ENCODE data around the gene EGFL6. TPM values are rescaled to one million over a fixed set of nuclear protein-coding genes. Genes with fewer than 3 reads are reported as not detected.
"Not testable (repeated sequence)": the region's sequence is repeated elsewhere in the genome, so short reads cannot be mapped to it uniquely, and the experiment has no call there.

The EGFL6 gene
- total RNA-seq, 1 experiment from 2014 or later = not detected

- H3K4me1 Mint-ChIP-seq (ENCODE audit: low read depth, unreplicated experiment) = peaks cover 14% of the 10 kb centered on the region
- no peak for DNase-seq
- no peak overlapping the region for H3K27ac Mint-ChIP-seq (ENCODE audit: unreplicated experiment)
- BruUV-seq (replicated peaks) = no TSS peak
- no peak for TF ChIP-seq CTCF (IDR thresholded peaks at IDR 0.05; ENCODE audit: unreplicated experiment)
- no peaks in the 10 kb centered on the region for H3K27me3 Mint-ChIP-seq (ENCODE audit: unreplicated experiment)
- H3K4me3 Mint-ChIP-seq (ENCODE audit: low read depth, unreplicated experiment) = no peak overlapping the region
- intact Hi-C loops (cut with micrococcal nuclease; ENCODE audit: unreplicated experiment) = no loop called here
- no peaks in the 10 kb centered on the region for H3K36me3 Mint-ChIP-seq (ENCODE audit: insufficient read depth, unreplicated experiment)
- H3K9me3 Mint-ChIP-seq (ENCODE audit: low read depth, unreplicated experiment) = peaks cover 3% of the 10 kb centered on the region
- CTCF ChIA-PET = no interaction called here
These were observed 68.6 kb downstream of the EGFL6 start for GRCh38 chrX:13638021-13638420.

- no peak overlapping the region for H3K27ac Mint-ChIP-seq (ENCODE audit: unreplicated experiment)
These were observed 69.4 kb downstream of the EGFL6 start for GRCh38 chrX:13638826-13639225.

GRCh38 chrX:13641684-13642083, 72.3 kb downstream of the EGFL6 start:
- DNase-seq; H3K9me3 Mint-ChIP-seq (ENCODE audit: low read depth, unreplicated experiment); H3K36me3 Mint-ChIP-seq (ENCODE audit: insufficient read depth, unreplicated experiment); H3K4me3 Mint-ChIP-seq (ENCODE audit: low read depth, unreplicated experiment); H3K27ac Mint-ChIP-seq (ENCODE audit: unreplicated experiment); H3K27me3 Mint-ChIP-seq (ENCODE audit: unreplicated experiment); CTCF ChIA-PET; BruUV-seq (replicated peaks): not testable (repeated sequence)
- intact Hi-C loops (cut with micrococcal nuclease; ENCODE audit: unreplicated experiment) = loop anchor here (10.0 kb wide), 1 partner anchor 697 kb away; no protein-coding TSS in a partner anchor
- H3K4me1 Mint-ChIP-seq (ENCODE audit: low read depth, unreplicated experiment) = peaks cover 26% of the 10 kb centered on the region

More at GRCh38 chrX:13638826-13639225, 69.4 kb downstream of the EGFL6 start:
- Mint-ChIP-seq H3K4me3 (ENCODE audit: low read depth, unreplicated experiment) (peak overlapping the region; percentile 17), H3K27me3 (ENCODE audit: unreplicated experiment) (no peaks in the 10 kb centered on the region), H3K36me3 (ENCODE audit: insufficient read depth, unreplicated experiment) (no peaks in the 10 kb centered on the region), H3K9me3 (ENCODE audit: low read depth, unreplicated experiment) (peaks cover 3% of the 10 kb centered on the region), H3K4me1 (ENCODE audit: low read depth, unreplicated experiment) (peaks cover 14% of the 10 kb centered on the region)
- no peak for TF ChIP-seq CTCF (IDR thresholded peaks at IDR 0.05; ENCODE audit: unreplicated experiment)
- CTCF ChIA-PET = interaction anchor here (0.7 kb wide), 1 partner anchor 108 kb away, joined by 3 read pairs; no protein-coding TSS in a partner anchor
- intact Hi-C loops (cut with micrococcal nuclease; ENCODE audit: unreplicated experiment) = no loop called here
- peak; percentile 14 for DNase-seq
- no TSS peak for BruUV-seq (replicated peaks)

DNA sequence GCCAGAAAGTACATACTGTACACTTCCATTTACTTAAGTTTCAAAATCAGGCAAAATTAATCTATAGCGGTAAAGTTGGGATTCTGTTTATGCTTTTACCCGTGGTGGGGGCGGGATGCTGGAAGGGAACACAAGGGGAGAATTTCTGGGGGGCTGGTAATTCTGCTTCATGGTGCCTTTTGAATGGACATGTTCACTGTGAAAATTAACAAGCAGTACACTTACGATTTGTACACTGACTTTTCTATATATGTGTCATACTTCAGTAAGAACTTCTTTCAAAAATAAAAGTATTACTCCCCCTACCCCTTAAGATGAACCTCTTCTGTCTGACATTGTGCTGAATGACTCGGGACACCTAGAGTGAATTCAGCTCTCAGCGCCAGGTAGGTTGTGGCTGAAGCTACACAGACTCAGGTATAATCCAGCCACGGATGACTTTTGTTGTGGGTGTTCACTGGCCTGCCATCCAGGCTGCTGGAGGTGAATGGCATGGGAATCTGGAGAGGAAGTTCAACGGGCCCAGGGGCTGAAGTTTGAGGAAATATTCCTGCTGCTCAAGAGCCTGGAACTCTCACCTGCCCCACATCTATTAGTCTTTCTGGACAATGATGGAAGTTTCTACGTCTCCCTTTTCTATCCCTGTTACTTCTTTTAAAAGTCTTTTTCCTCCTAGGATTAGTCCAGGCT, 76.2 kb downstream of the EGFL6 start:
- no TSS peak for BruUV-seq (replicated peaks)
- H3K27me3 Mint-ChIP-seq (ENCODE audit: unreplicated experiment) = no peaks in the 10 kb centered on the region
- H3K36me3 Mint-ChIP-seq (ENCODE audit: insufficient read depth, unreplicated experiment) = no peaks in the 10 kb centered on the region
- TF ChIP-seq CTCF (IDR thresholded peaks at IDR 0.05; ENCODE audit: unreplicated experiment) = no peak
- peaks cover 25% of the 10 kb centered on the region for H3K4me1 Mint-ChIP-seq (ENCODE audit: low read depth, unreplicated experiment)
- CTCF ChIA-PET = interaction anchor here (0.7 to 1.8 kb wide), 11 partner anchors 38 to 831 kb away, joined by 3 to 26 read pairs (median 5); no protein-coding TSS in a partner anchor
- no peak overlapping the region for H3K4me3 Mint-ChIP-seq (ENCODE audit: low read depth, unreplicated experiment)
- no peak for DNase-seq
- peak overlapping the region; percentile 24 for H3K27ac Mint-ChIP-seq (ENCODE audit: unreplicated experiment)
- intact Hi-C loops (cut with micrococcal nuclease; ENCODE audit: unreplicated experiment) = loop anchor here (1.0 to 10.0 kb wide), 3 partner anchors 123 to 701 kb away; no protein-coding TSS in a partner anchor
- H3K9me3 Mint-ChIP-seq (ENCODE audit: low read depth, unreplicated experiment) = no peaks in the 10 kb centered on the region

GRCh38 chrX:13646154-13646549, 76.8 kb downstream of the EGFL6 start:
- H3K27me3 Mint-ChIP-seq (ENCODE audit: unreplicated experiment) = no peaks in the 10 kb centered on the region
- CTCF ChIA-PET = interaction anchor here (0.7 to 1.8 kb wide), 11 partner anchors 38 to 832 kb away, joined by 3 to 26 read pairs (median 5); no protein-coding TSS in a partner anchor
- H3K4me3 Mint-ChIP-seq (ENCODE audit: low read depth, unreplicated experiment) = no peak overlapping the region
- H3K36me3 Mint-ChIP-seq (ENCODE audit: insufficient read depth, unreplicated experiment) = no peaks in the 10 kb centered on the region
- DNase-seq = peak; percentile 71
- no TSS peak for BruUV-seq (replicated peaks)
- intact Hi-C loops (cut with micrococcal nuclease; ENCODE audit: unreplicated experiment) = loop anchor here (1.0 to 10.0 kb wide), 3 partner anchors 124 to 701 kb away; no protein-coding TSS in a partner anchor
- peak overlapping the region; percentile 24 for H3K27ac Mint-ChIP-seq (ENCODE audit: unreplicated experiment)
- no peaks in the 10 kb centered on the region for H3K9me3 Mint-ChIP-seq (ENCODE audit: low read depth, unreplicated experiment)
- peak; percentile 34 for TF ChIP-seq CTCF (IDR thresholded peaks at IDR 0.05; ENCODE audit: unreplicated experiment)
- peaks cover 27% of the 10 kb centered on the region for H3K4me1 Mint-ChIP-seq (ENCODE audit: low read depth, unreplicated experiment)

All from Calu3 (cell line).